NCI-H774 (cell line): ENCODE measurements around the gene WDR76.
A peak's percentile ranks its signal among the peaks of the same experiment; 100 is the strongest.
"Not testable (repeated sequence)": the region's sequence is repeated elsewhere in the genome, so short reads cannot be mapped to it uniquely, and the experiment has no call there.

Source experiments
- DNase-seq: peaks from one replicate; lab custom pipeline; 2025; lab: John Stamatoyannopoulos, UW

The WDR76 gene

DNA sequence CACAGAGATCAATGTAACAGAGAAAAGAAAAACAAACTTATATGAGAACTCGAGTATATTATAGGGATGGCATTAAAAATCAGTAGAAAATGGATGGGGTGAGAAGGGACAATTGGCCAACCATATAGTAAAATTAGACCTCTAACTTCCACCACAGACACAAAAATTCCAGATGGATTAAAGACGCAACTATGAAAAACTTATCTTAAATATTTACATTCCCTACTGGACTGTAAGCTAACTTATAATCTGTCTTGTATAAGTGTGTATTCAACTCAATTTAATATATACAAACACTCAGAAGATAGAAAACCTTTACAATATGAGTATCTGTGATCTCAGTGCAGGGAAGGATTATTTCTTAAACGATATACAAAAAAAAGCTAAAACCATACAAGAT, 5.3 kb upstream of the WDR76 start:
- DNase-seq: no peak

DNA sequence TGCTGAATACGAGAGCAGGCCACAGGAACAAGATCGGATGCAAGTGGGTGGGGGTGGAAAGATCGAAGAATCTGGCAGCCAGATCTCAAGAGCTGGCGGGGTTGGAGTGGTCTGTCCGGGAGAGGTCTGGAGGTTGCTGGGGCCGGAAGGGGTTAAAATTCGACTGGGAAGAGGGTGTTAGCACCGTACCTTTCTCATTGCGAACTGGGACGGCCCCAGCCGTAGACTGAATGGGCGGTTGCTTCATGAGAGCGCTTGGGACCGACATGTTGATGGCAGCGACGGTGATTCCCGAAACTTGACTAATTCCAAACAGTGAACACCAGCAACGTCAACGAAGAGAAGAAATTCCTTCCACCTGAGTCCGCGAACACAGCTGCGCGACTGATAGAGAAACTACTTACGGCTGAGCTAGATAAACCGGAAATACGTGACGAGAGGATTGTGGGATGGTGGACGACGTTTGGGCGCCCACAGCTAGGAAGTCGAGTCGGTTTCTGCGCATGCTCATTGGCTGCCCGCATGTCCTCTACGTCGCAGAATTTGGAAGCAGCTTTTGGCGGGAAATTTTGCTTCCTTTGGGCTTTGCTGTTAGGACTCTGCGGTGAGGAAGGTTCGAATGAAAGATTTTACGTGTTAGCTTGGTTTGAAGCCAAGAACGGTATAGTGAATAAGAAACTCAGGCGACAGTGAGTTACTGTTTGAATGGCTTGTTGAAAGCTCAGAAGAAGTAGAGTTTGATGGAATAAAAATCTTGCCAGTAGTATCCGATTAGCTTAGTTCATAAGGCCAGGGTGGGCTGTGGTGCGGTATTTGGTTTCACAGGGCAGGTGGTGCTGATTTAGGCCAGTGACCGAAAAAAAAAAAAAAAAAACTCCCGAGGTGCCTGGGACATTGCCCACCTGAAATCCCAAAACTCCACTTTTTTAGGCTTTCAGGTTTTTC, 2.2 kb upstream of the WDR76 start, which contains the start of gene MFAP1:
Gene MFAP1 (minus strand): TSS at position 389 of the 945 bp plus-strand sequence. CDS start 121 bp downstream, at position 268.
- DNase-seq: peak; percentile 96

DNA sequence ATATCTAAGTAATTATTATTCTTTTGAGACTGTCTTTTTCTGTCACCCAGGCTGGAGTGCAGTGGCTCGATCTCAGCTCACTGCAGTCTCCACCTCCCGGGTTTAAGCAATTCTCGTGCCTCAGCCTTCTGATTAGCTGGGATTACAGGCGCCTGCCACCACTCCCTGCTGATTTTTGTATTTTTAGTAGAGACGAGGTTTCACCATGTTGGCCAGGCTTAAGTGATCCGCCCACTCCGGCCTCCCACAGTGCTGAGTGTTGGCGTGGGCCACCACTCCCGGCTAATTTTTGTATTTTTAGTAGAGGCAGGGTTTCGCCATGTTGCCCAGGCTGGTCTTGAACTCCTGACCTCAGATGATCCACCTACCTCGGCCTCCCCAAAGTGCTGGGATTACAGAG, 1.5 kb upstream of the WDR76 start:
- DNase-seq: not testable (repeated sequence)

DNA sequence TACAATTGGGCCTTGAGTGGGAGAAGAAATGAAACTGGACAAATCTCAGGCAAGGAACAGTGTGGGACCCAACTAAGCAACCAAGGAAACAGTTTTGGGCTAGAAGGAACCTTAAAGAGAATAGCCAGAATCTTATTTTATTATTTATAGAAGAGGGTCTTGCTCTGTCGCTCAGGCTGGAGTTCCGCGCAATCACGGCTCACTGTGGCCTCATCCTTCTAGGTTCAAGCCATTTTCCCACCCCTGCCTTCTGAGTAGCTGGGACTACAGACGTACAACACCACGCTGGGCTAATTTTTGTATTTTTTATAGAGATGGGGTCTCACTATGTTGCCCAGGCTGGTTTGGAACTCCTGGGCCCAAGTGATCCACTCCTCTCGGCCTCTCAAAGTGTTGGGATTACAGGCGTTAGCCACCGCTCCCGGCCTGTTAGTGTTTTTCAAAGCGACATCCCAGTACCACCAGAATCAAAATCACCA, 734 bp upstream of the WDR76 start:
- no peak for DNase-seq

DNA sequence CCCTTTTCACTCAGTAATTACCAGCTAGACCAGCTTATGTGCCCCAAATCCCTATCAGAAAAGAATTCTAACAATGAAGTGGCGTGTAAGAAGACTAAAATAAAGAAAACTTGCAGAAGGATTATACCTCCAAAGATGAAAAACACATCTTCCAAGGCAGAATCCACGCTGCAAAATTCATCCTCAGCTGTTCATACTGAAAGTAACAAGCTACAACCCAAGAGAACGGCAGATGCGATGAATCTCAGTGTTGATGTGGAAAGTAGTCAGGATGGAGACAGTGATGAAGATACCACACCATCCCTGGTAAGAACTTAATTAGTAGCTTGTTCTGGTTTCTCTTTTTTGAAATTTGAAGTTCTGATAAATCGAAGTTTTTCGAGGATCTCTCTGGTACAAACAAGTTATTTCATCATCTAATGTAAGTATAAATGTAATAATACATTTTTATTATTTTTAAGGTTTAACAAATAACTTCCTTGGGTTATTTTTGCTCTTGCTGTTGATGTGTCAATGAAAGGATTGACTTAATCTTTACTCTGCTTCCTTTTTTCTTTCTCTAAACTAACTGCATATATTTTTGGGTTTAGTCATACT, 1.4 kb downstream of the WDR76 start:
- DNase-seq: no peak

DNA sequence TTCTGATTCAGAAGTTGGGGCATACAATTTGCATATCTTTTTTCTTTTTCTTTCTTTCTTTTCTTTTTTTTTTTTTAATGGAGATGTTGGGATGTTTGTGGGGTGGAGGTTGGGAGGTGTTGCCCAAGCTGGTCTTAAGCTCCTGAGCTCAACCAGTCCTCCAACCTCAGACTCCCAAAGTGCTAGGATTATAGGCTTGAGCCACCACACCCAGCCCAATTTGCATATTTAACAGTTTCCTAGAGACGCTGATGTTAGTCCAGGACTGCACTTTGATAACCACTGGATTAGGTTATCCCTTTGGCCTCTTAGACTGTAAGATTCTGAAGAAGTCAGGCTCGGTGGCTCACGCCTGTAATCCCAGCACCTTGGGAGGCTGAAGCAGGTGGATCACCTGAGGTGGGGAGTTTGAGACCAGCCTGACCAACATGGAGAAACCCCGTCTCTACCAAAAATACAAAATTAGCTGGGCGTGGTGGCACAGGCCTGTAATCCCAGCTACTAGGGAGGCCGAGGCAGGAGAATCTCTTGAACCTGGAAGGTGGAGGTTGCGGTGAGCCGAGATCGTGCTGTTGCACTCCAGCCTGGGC, 3.2 kb downstream of the WDR76 start:
- DNase-seq: not testable (repeated sequence)

DNA sequence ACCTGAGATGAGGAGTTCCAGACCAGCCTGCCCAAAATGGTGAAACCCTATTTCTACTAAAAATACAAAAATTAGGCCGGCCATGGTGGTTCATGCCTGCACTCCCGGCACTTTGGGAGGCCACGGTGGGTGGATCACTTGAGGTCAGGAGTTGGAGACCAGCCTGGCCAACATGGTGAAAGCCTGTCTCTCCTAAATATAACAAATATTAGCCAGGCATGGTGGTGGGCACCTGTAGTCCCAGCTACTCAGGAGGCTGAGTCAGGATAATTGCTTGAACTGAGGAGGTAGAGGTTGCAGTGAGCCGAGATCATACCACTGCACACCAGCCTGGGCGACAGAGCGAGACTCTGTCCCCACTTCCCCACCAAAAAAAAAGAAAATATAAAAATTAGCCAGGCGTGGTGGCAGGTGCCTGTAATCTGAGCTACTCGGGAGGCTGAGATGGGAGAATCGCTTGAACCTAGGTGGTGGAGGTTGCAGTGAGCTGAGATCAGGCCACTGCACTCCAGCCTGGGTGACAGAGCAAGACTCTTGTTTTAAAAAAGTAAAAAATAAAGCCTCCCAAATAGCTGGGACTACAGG, 4.0 kb downstream of the WDR76 start:
- DNase-seq: not testable (repeated sequence)

DNA sequence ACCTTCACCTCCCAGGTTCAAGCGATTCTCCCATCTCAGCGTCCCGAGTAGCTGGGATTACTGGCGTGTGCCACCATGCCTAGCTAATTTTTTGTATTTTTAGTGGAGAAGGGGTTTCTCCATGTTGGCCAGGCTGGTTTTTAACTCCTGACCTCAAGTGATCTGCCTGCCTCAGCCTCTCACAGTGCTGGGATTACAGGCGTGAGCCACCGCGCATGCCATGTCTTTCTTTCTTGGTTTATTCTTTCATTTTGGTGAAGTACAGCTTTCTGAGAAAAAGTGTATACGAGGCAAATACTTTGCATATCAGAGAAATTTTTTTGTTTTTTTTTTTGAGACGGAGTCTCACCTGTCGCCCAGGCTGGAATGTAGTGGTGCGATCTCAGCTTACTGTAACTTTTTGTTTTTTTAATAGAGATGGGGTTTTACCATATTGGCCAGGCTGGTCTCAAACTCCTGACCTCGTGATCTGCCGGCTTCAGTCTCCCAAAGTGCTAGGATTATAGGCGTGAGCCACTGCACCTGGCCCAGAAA, 4.8 kb downstream of the WDR76 start:
- DNase-seq: not testable (repeated sequence)

DNA sequence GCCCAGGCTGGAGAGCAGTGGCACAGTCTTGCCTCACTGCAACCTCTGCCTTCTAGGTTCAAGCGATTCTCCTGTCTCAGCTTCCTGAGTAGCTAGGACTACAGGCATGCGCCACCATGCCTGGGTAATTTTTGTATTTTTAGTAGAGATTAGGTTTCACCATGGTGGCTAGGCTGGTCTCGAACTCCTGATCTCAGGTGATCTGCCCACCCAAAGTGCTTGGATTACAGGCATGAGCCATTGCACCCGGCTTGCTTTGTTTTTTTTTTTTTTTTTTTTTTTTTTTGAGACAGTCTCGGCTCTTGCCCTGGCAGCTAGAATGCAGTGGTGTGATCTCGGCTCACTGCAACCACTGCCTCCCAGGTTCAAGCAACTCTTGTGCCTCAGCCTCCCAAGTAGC, 5.7 kb downstream of the WDR76 start:
- DNase-seq: not testable (repeated sequence)

DNA sequence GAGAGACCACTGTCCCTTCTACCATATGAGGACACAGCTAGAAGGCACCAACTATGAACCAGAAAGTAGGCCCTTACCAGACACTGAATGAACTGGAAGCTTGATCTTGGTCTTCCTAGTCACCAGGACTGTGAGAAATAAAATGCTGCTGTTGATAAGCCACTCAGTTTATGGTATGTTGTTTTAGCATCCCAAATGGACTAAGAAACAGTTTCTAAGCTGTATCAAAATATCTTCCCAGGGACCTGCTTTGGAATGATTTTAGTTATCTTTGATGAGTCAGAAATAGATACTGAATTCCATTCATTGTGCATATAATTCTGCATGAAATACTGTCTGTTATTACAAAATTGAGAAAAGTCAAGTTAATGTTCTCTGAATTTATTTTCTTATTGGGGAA, 18.6 kb downstream of the WDR76 start:
- DNase-seq: no peak

DNA sequence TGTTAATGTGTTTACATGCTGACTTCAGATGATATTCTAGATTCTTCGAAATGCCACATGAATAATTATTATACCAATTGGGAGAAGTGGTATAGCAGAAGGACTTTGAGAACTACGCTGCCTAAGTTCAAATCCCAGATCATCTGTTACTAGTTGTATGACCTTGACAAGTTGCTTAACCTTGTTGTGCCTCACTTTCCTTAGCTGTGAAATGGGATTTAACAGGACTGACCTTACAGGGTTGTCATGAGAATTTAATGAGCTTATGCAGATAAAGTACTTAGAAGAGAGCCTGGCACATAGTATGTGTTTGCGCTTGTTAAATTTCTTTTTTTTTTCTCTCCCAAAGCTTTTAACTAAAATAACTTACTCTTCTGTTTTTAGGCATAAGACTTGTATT, 24.4 kb downstream of the WDR76 start:
- DNase-seq: no peak

DNA sequence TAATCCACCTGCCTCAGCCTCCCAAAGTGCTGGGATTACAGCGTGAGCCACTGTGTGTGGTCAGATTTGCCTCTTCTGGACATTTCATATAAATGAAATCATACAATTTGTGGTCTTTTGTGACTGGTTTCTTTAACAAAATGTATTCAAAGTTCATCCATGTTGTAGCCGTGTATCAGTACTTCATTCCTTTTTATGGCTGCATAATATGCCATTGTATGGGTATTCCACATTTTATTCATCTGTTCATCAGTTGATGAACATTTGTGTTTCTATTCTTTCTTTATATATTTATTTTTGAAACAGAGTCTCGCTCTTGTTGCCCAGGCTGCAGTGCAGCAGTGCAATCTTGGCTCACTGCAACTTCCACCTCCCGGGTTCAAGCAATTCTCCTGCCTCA, 25.8 kb downstream of the WDR76 start:
- no peak for DNase-seq

DNA sequence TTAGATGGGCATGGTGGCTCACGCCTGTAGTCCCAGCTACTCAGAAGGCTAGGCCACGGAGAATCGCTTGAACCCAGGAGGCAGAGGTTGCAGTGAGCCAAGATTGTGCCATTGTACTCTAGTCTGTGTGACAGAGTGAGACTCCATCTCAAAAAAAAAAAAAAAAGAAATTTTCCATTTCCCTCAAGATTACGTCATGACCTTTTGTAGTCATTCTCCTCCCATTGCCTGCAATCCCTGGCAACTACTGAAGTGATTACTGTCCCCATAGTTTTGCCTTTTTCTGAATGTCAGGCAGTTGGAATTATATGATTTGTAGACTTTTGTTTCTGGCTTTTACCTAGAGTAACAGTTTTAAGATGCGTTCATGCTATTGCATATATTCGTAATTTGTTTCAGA, 28.0 kb downstream of the WDR76 start:
- DNase-seq: no peak

DNA sequence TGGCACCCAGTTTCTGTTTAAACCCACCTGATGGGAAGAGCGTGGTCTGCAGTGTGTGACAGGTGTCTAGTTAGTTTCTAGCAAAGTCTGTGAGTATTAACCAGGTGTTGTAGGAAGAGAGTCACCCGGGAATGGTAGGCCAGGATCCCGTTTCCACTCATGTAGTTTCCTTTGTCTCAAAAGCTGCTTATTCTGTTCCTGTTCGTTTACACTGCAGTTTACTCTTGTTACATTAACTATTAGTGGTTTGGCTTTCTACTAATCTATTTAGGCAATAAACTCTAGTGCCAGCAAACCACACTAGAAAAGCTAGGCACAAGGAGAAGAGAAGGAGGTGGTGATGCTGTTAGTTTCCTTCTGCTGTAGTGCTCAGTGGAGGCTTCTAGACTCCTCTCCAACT, 32.7 kb downstream of the WDR76 start:
- DNase-seq: no peak

DNA sequence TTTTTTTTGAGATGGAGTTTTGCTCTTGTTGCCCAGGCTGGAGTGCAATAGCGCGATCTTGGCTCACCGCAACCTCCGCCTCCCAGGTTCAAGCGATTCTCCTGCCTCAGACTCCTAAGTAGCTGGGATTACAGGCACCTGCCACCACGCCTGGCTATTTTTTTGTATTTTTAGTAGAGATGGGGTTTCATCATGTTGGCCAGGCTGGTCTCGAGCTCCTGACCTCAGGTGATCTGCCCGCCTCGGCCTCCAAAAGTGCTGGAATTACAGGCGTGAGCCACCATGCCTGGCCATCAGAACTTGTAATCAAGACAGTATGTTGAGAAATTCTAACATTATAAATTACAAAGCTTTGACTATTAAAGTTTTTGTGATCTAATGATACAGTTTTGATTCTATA, 39.8 kb downstream of the WDR76 start:
- not testable (repeated sequence) for DNase-seq

DNA sequence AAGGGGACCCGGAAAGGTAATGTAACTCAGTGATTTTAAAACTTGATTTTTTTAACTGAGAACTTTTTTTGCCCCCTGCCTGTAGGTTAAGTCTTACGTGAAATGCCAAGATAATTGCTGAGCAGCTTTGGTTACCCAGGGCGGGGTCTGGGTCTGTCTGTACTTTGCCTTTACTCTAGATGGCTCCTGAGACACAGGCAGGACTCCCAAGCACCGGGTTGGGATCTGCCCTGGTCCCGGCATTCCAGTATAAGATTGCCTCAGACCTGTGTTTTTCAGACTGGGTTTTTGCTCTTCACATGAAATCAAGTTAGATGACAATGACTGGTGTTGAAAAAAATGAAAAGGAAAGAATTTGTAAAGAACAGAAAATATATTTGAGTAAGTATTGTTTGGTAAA, 40.3 kb downstream of the WDR76 start:
- DNase-seq: no peak

DNA sequence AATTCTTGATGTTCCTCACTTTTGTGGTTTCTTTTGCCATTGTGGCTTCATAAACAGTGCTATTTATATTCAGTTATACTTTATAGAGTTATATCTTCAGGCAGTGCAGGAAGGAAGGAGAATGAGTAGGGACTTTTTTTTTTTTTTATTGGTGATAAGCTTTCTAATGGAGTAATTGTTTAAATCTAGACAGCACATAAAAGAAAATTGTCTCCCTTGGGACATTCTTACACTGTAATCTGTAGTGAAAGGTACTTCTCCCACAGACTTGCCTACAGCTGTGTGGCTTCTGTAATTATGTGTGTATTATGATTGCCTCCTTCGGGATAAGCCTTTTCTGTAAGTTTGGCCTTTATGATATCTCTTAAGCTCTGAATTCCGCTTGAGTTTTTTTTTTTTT, 41.6 kb downstream of the WDR76 start:
- no peak for DNase-seq

DNA sequence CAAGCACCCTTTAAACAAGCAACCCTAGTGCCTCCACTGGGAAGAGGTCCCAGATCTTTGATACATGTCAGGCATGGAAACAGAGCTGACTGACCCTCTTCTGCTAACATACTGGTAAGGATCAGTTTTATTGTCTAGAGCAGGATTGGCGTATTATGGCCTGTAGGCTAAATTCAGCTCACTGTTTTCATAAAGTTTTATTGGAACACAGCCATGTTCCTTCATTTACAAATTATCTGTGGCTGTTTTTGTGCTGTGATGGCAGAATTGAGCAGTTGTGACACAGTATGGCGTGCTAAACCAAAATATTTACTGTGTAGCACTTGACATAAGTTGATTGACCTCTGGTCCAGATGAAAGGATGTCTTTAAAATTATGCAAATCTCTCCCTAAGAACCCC, 45.0 kb downstream of the WDR76 start:
- no peak for DNase-seq

DNA sequence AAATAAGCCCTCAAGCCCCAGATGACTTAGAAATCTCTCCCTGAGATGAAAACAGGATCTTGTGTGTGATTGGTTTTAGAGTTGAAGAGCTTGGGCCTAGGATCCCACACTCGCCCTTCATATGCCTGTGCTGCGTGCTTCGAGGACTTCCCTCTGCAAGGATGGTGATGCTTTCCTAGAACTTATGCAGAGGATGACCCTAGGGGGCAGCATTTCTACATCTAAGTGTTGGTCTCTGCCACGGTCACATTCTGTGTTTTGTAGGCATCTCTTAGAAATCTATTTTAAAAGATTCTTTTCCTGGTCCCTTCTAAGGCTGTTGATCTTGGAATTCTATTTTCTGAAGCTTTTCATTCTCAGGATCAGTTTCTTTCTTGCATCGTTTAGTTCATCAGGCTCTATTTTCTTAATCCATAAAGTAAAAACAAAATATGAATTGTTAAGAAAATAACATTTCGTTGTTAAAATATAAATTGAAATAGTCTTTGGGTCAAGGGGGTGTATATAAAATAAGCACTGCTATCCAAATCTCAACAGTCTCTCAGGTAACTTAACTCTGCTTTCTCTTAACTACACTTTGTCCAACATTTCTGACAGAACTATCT, 45.7 kb downstream of the WDR76 start:
- DNase-seq: peak; percentile 27

DNA sequence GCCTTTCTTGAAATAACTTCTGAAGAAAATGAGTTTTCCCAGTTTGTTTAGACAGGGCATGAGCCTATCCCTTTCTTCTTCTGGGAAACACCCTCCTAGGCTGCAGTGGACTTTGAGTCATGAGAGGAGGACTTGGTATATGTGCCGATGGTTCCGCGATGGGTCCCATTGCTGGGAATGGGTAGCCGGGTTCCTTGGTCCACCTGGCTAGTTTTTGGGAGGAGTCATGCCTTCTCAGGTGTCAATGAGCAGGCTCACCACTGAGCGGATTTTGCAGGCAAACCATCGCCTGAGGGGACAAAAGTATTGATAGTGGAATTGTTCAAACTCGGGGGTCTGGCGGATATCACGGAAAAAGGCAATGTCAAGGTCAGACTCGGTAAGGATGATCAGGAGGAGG, 46.8 kb downstream of the WDR76 start:
- DNase-seq: no peak

DNA sequence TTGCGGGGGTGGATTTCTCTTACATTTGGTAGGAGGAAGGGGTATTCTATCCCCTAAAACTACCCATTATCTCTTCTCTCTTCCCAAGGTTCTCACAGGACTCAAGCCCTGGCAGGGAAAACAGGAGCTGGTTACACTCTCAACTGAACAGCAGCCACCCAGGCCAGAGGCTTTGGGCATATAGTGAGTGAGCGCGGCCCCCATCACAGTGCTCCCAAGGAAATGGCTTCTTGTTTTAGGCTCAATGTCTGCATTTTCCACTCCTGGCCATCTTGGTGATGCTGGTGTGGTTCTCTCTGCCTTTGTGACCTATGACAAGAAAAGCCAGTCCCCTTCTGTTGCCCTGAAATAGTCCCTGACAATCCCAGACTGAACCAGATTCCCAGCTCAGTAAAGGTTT, 50.1 kb downstream of the WDR76 start:
- no peak for DNase-seq

DNA sequence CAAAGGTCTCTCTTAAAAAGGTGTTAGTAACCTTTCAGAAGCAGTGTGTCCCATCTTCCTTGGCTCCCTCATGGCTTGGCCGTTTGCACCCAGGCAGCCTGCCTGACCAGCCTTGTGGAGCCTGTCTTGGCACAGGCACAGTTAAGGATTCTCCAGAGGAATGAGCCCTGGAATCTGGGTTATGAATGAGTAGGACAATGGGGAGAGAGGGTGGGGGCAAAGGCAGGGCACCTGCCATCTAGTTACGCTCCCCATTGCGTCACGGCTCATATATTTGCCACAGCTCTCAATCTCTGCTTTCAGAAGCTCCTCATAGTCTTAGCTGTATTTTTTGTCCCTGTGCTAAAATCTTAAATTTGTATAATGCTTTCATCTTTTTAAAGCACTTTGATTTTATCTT, 50.6 kb downstream of the WDR76 start:
- DNase-seq: no peak
